ENCODE measurements around the gene KIF3A. TPM values are rescaled to one million over a fixed set of nuclear protein-coding genes. Genes with fewer than 3 reads are reported as not detected.

Gene KIF3A
- total and polyA plus RNA-seq, 7 donors: 1.2 to 19.9 (median 7.1) TPM

DNA sequence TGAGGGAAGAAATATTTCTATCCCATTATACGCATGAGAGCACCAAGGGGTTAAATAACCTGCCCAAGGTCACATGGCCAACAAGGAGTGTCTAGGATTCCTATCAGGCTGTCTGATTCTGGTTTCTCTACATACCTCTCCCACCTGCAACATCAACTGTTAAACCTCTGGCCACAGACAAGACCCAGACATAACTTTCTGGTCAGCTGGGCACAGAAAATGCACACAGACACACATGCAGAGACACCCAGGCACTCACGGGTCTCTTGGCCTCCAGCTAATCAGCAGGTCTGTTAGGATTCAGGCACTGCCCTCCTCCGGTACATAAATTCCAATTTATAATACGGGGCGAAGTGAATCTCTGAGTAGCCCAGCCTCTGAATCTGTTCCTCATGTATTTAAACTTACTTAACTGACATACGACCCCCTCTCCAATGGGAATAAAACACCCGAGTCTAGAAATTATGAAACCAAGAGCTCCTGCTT is 38.2 kb upstream of the KIF3A start:
- Histone ChIP-seq H3K36me3 (no peaks in the 10 kb centered on the region), H3K27me3 (no peaks in the 10 kb centered on the region), H3K4me3 (peak overlapping the region in 2 of 4 donors; percentile 78 to 79), H3K9me3 (no peaks in the 10 kb centered on the region), H3K4me1 (peaks cover 0 to 52% (median 36%) of the 10 kb centered on the region in 4 donors), H3K27ac (peak overlapping the region; percentile 75 to 82 (median 78))
- TF ChIP-seq POLR2AphosphoS5 (IDR thresholded peaks at IDR 0.05): no peak
- TF ChIP-seq EP300 (IDR thresholded peaks at IDR 0.05): no peak
- TF ChIP-seq, protein P1, sequence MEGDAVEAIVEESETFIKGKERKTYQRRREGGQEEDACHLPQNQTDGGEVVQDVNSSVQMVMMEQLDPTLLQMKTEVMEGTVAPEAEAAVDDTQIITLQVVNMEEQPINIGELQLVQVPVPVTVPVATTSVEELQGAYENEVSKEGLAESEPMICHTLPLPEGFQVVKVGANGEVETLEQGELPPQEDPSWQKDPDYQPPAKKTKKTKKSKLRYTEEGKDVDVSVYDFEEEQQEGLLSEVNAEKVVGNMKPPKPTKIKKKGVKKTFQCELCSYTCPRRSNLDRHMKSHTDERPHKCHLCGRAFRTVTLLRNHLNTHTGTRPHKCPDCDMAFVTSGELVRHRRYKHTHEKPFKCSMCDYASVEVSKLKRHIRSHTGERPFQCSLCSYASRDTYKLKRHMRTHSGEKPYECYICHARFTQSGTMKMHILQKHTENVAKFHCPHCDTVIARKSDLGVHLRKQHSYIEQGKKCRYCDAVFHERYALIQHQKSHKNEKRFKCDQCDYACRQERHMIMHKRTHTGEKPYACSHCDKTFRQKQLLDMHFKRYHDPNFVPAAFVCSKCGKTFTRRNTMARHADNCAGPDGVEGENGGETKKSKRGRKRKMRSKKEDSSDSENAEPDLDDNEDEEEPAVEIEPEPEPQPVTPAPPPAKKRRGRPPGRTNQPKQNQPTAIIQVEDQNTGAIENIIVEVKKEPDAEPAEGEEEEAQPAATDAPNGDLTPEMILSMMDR (IDR thresholded peaks at IDR 0.05): no peak
- TF ChIP-seq POLR2A (IDR thresholded peaks at IDR 0.05): no peak
- WGBS, 2 donors: 27 to 55% methylated on average over 7 of the region's 7 CpGs
- DNase-seq: peak; percentile 47
- intact Hi-C loops (cut with DNase I): loop anchor here (5.0 kb wide), 2 partner anchors 47 to 278 kb away; no protein-coding TSS in a partner anchor

DNA sequence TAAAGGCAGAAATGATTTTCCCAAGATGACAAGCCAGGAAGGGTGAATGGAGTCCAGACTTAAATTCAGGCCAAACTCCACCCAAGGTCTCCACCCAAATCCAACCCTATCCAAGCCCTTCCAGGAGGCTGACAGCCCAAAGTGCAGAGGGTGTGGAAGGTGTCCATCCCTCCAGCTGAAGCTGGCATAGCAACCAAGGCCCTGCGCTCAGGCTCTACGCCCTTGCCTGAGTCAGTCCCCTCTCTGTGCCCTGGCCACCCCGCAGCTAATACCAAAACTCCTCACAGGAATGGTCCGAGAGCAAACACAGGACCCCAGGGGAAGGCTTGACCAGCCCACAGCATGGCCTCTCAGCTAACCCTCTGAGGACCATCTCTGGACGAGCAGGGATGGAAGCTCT is 37.5 kb upstream of the KIF3A start:
- Histone ChIP-seq H3K27me3 (no peaks in the 10 kb centered on the region), H3K27ac (peak overlapping the region in 3 of 4 donors; percentile 5 to 82 (median 75)), H3K9me3 (no peaks in the 10 kb centered on the region), H3K36me3 (no peaks in the 10 kb centered on the region), H3K4me1 (peaks cover 0 to 52% (median 36%) of the 10 kb centered on the region in 4 donors), H3K4me3 (no peak overlapping the region)
- DNase-seq: peak; percentile 60
- no peak for TF ChIP-seq EP300 (IDR thresholded peaks at IDR 0.05)
- TF ChIP-seq, protein P1 (IDR thresholded peaks at IDR 0.05): no peak
- no peak for TF ChIP-seq POLR2AphosphoS5 (IDR thresholded peaks at IDR 0.05)
- no peak for TF ChIP-seq POLR2A (IDR thresholded peaks at IDR 0.05)
- 76% methylated on average over 5 of the region's 5 CpGs for WGBS, 2 donors
- intact Hi-C loops (cut with DNase I): loop anchor here (5.0 kb wide), 2 partner anchors 47 to 278 kb away; no protein-coding TSS in a partner anchor

DNA sequence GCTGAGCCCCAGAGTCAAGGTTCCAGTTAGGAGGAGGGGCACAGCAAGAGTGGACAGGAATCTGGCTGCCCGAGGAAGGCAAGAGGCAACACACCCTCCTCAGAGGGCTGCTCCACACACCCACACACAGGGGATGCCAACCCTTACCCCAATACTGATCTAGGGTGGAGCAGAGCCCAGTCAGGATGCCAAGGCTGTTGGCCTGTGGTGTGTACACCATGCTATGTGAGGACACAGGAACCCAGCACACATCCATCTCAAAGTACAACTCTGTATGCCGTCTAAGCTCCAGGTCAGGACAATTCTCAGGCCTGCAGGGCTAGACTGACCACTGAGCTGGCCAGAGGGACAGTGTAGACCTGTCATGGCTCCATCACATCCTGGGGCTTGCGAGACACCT is 37.1 kb upstream of the KIF3A start:
- peaks cover 0 to 52% (median 36%) of the 10 kb centered on the region in 4 donors for H3K4me1 ChIP-seq
- H3K27ac ChIP-seq: peak overlapping the region in 2 of 4 donors; percentile 28 to 75

DNA sequence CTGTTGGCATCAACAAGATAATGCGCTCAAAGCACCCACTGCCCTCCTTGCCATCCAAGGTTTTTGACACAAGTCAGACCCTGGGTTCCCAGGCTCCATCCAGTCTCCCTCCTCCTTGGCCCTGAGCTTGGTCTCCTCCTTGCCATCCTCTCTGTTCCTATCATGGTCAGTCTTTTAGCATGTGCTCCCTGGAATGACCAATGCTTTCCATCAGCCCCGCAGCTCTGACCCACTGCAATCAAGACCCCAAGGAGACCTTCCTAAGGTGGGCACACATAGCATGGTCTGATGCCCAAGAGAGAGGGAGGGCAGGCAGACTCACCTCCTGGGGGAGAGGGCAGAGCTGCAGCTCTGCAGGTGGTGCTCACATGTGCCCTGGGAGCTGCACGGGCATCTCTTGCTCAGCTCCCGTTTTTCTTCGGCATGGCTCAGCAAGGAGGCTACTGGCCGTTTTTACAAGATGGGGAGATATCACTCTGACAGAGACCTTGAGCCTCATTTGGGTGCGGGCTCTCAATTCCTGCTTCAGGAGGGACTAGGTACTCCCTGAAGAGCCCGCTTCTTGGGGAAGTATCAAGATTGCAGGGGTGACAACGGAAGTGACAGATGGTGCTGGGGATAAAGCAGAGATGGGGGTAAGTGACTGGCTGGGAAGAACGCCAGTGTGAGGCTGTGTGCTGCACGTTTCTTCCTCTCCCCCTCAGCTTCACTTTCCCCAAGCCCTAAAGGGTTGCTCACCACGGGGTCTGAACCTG is 36.4 kb upstream of the KIF3A start:
- Histone ChIP-seq H3K27me3 (no peaks in the 10 kb centered on the region), H3K4me3 (no peak overlapping the region), H3K36me3 (no peaks in the 10 kb centered on the region), H3K27ac (no peak overlapping the region), H3K9me3 (no peaks in the 10 kb centered on the region), H3K4me1 (peaks cover 0 to 52% (median 36%) of the 10 kb centered on the region in 4 donors)
- peak; percentile 47 for DNase-seq
- TF ChIP-seq POLR2AphosphoS5 (IDR thresholded peaks at IDR 0.05) (no peak), POLR2A (IDR thresholded peaks at IDR 0.05) (no peak), EP300 (IDR thresholded peaks at IDR 0.05) (no peak)
- TF ChIP-seq, protein P1 (IDR thresholded peaks at IDR 0.05): no peak
- 81 to 90% methylated on average over 12 of the region's 12 CpGs for WGBS, 2 donors
- intact Hi-C loops (cut with DNase I): no loop called here

More for the DNA sequence above, 37.1 kb upstream of the KIF3A start:
- TF ChIP-seq POLR2A (IDR thresholded peaks at IDR 0.05): no peak
- no peak for TF ChIP-seq EP300 (IDR thresholded peaks at IDR 0.05)
- no peak for TF ChIP-seq POLR2AphosphoS5 (IDR thresholded peaks at IDR 0.05)
- TF ChIP-seq, protein P1 (IDR thresholded peaks at IDR 0.05): no peak
- DNase-seq: peak; percentile 46
- intact Hi-C loops (cut with DNase I): no loop called here
- 61 to 82% methylated on average over 3 of the region's 3 CpGs for WGBS, 2 donors
- H3K36me3 ChIP-seq: no peaks in the 10 kb centered on the region
- no peak overlapping the region for H3K4me3 ChIP-seq
- H3K9me3 ChIP-seq: no peaks in the 10 kb centered on the region
- no peaks in the 10 kb centered on the region for H3K27me3 ChIP-seq
